Left ventricle myocardium inferior (tissue), 1 donor: Measurements from ENCODE around the gene HYDIN. TPM values are rescaled to one million over a fixed set of nuclear protein-coding genes. Genes with fewer than 3 reads are reported as not detected.

Experiments
- DNase-seq: peaks from one replicate; pipeline ENCODE4 v3.0.0-alpha.2; 2020
- H3K27ac ChIP-seq: fragments of 200-600 bp; replicated peaks from 2 replicates; pipeline ENCODE4 v1.8.0; 2021
- H3K27me3 ChIP-seq: fragments of 200-600 bp; 2 replicates; pipeline ENCODE4 v1.8.0; 2021; ENCODE audit warnings: low read depth
- H3K36me3 ChIP-seq: fragments of 200-600 bp; 2 replicates; pipeline ENCODE4 v1.8.0; 2021
- H3K4me1 ChIP-seq: fragments of 200-600 bp; 2 replicates; pipeline ENCODE4 v1.8.0; 2021
- H3K4me3 ChIP-seq: fragments of 200-600 bp; 2 replicates; pipeline ENCODE4 v1.8.0; 2021; ENCODE audit warnings: mild to moderate bottlenecking, moderate library complexity
- H3K9me3 ChIP-seq: fragments of 200-600 bp; replicated peaks from 2 replicates; pipeline ENCODE4 v1.8.0; 2021
- CTCF ChIP-seq: fragments of 200-600 bp; IDR thresholded peaks from 2 replicates; pipeline ENCODE4 v1.8.0; 2021; ENCODE audit warnings: antibody characterized with exemption, mild to moderate bottlenecking, borderline replicate concordance
- intact Hi-C: fragments of 100-400 bp; cut with micrococcal nuclease; formaldehyde crosslinking; loops from one replicate; pipeline ENCODE4 v1.11.0; 2022
- total RNA-seq: library from RNA; stranded (reverse); fragmentation: NEBNext Ultra II Directional; extraction: Animal tissue kit (Norgen Biotek cat#: 25700); gene quantifications from one replicate; pipeline ENCODE4 v1.2.1, GENCODE V29; 2021
- donor health status: DM: no; HTN: yes; CAD: no; lungs with severe emphysema.

HYDIN gene
- total RNA-seq, 1 donor from 2014 or later: 1.6 TPM

DNA sequence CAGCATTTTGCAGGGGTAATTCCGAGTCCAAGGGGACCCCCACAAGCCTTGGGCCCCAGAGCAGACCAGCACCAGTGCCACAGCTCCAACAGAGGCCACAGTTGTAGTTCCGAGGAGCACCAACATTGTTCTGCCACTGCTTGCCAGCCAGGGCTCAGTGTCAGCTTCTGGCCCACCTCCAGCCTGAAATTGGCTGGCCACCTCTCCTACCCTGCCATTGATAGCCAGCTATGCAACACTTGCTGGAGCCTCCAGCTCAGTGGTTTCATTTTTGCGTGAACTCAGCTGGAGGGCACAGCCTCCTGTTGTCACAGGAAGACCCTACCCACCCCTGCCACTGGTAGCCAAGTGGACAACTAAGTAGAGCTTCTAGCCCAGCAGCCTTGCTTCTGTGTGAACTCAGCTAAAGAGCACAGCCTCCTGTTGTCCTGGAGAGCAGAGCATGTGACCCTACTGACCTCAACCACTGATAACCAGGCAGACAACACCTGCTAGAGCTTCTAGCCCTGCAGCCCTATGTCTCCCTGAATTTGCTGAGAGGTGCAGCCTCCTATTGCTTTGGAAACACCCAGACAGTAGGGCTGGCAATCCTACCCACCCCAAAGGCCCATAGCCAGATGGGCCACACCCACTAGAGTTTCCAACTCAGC, 24.9 kb downstream of the HYDIN start:
- Histone ChIP-seq H3K4me1 (peaks cover 5% of the 10 kb centered on the region), H3K27me3 (no peaks in the 10 kb centered on the region), H3K27ac (no peak overlapping the region), H3K9me3 (peaks cover 42% of the 10 kb centered on the region), H3K36me3 (no peaks in the 10 kb centered on the region), H3K4me3 (no peak overlapping the region)
- intact Hi-C loops: no loop called here
- TF ChIP-seq CTCF: no peak
- DNase-seq: peak; percentile 42

- DNase-seq: no peak
- Histone ChIP-seq H3K4me3 (no peak overlapping the region), H3K4me1 (peaks cover 5% of the 10 kb centered on the region), H3K9me3 (peaks cover 29% of the 10 kb centered on the region), H3K36me3 (no peaks in the 10 kb centered on the region), H3K27me3 (no peaks in the 10 kb centered on the region), H3K27ac (no peak overlapping the region)
- intact Hi-C loops: no loop called here
- no peak for TF ChIP-seq CTCF
These were observed 26.9 kb downstream of the HYDIN start for GRCh38 chr16:71203631-71204030.

GRCh38 chr16:71201556-71201955, 29.0 kb downstream of the HYDIN start:
- Histone ChIP-seq H3K36me3 (no peaks in the 10 kb centered on the region), H3K4me1 (peaks cover 5% of the 10 kb centered on the region), H3K27me3 (no peaks in the 10 kb centered on the region), H3K9me3 (peaks cover 22% of the 10 kb centered on the region), H3K27ac (no peak overlapping the region), H3K4me3 (no peak overlapping the region)
- no peak for DNase-seq
- intact Hi-C loops: no loop called here
- no peak for TF ChIP-seq CTCF

DNA sequence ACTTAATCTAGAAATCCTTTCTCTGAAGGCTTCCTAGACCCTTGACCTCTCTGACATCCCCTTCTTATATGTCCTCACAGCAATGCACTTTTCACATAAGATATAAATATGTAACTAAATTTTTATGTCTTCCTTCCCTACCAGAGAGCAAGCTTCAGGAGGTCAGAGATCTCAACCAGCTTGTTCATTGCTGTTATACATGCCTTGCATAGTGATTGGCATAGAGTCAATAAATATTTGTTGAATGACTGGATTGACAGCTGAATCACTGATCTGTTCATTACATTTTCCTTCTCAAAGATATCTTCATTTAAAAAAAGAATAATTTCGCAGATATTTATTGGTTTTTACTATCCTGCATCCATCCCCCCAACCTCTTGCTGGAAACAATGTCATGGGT, 29.5 kb downstream of the HYDIN start:
- Histone ChIP-seq H3K4me3 (no peak overlapping the region), H3K27ac (no peak overlapping the region), H3K4me1 (peaks cover 5% of the 10 kb centered on the region), H3K27me3 (no peaks in the 10 kb centered on the region), H3K9me3 (peaks cover 21% of the 10 kb centered on the region), H3K36me3 (no peaks in the 10 kb centered on the region)
- no peak for DNase-seq
- intact Hi-C loops: no loop called here
- TF ChIP-seq CTCF: no peak

DNA sequence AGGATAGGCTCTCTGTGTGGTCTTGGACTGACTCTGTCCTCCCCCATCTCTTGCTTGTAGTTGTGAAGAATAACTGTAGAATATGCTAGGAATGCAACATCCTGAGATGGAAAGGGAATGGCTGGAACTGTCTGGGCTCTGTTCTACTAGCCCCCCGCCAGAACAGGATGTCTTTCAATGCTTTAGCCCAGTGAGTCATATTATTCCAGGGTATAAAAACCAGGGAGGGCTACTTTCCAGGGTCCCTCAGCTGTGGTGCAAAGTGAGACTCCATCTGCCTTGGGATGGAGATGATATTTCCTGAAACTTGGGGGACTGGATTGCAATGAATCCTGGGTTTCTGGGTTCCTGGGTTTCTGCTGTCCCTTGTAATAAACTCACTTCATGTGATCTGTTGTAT, 32.1 kb downstream of the HYDIN start:
- TF ChIP-seq CTCF: no peak
- H3K4me1 ChIP-seq: no peaks in the 10 kb centered on the region
- H3K27ac ChIP-seq: no peak overlapping the region
- no peak for DNase-seq
- peaks cover 21% of the 10 kb centered on the region for H3K9me3 ChIP-seq
- intact Hi-C loops: no loop called here
- no peaks in the 10 kb centered on the region for H3K27me3 ChIP-seq
- H3K36me3 ChIP-seq: no peaks in the 10 kb centered on the region
- H3K4me3 ChIP-seq: no peak overlapping the region
